HUES64 (cell line): ENCODE data around the gene NDUFAF3. TPM values are rescaled to one million over a fixed set of nuclear protein-coding genes. Genes with fewer than 3 reads are reported as not detected.

Source experiments
- H3K27ac ChIP-seq: 2 replicates; pipeline ENCODE4 v1.7.0; 2013; ENCODE audit warnings: low read depth, low read length, inconsistent platforms
- H3K27me3 ChIP-seq: 2 replicates; pipeline ENCODE4 v1.6.1; 2013; ENCODE audit warnings: mild to moderate bottlenecking, low read length; ENCODE audit not compliant: insufficient read depth
- H3K36me3 ChIP-seq: 2 replicates; pipeline ENCODE4 v1.6.1; 2013; ENCODE audit warnings: mild to moderate bottlenecking, low read length; ENCODE audit not compliant: insufficient read depth
- H3K4me1 ChIP-seq: 2 replicates; pipeline ENCODE4 v1.6.1; 2013; ENCODE audit warnings: mild to moderate bottlenecking, low read length, moderate library complexity; ENCODE audit not compliant: insufficient read depth
- H3K4me3 ChIP-seq: 2 replicates; pipeline ENCODE4 v1.5.1; 2013; ENCODE audit warnings: mild to moderate bottlenecking, low read length, moderate library complexity
- H3K9ac ChIP-seq: 2 replicates; pipeline ENCODE4 v1.6.1; 2013; ENCODE audit warnings: mild to moderate bottlenecking, low read depth, low read length
- H3K9me3 ChIP-seq: 2 replicates; pipeline ENCODE4 v1.6.1; 2013; ENCODE audit warnings: low read depth, low read length; ENCODE audit not compliant: insufficient read depth
- WGBS: fragments of 150-250, 120-280 bp; methylation state at CpG from one replicate; pipeline ENCODE4 v1.1.7; 2013; ENCODE audit warnings: missing lambda C conversion rate; 5-methylcytosine and 5-hydroxymethylcytosine counted together
- polyA plus RNA-seq, 2 experiments: library from polyadenylated mRNA; stranded (reverse); fragments of 50-300 nt; gene quantifications; one replicate each; pipeline ENCODE4 v1.2.3, GENCODE V29; 2013

Gene NDUFAF3, protein sequence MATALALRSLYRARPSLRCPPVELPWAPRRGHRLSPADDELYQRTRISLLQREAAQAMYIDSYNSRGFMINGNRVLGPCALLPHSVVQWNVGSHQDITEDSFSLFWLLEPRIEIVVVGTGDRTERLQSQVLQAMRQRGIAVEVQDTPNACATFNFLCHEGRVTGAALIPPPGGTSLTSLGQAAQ
- polyA plus RNA-seq (2013, experiment 1 of 2), result 25.2 TPM
- polyA plus RNA-seq (2013, experiment 2 of 2), result 35.8 TPM

DNA sequence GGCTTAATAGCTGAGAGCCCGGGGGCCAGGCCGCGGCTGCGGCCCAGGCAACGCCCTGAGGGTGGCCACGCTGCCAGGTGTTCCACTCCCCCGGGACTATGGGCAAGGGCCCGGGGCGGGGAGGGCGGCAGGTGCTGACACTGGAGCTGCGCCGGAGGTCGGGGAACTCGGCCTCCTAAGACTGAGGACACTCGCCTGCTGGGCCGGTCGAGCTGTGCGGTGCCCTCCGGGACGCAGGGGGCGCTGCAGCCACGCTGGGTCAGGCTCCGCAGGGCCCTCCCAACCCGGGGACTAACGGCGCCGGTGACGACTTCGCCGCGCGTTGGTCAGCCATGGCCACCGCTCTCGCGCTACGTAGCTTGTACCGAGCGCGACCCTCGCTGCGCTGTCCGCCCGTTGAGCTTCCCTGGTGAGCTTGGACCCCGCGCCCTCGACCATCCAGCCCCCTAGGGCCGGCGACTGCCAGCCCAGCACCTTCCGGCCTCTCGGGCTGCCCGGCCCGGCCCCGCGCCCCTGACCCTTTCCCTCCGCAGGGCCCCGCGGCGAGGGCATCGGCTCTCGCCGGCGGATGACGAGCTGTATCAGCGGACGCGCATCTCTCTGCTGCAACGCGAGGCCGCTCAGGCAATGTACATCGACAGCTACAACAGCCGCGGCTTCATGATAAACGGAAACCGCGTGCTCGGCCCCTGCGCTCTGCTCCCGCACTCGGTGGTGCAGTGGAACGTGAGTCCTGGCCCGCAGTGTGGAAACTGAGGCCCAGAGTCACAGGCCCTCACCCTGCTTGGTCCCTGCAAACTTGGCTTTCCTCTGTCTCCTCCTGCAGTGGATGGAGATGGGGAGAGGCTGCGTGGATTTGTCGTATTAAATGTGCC lies at the start of gene NDUFAF3:
Gene NDUFAF3 (plus strand): TSS at position 309 of the 875 bp plus-strand sequence. CDS start 24 bp downstream, at position 333.
- Histone ChIP-seq H3K27ac (peak within 1 kb of the TSS; percentile 100), H3K9ac (peak within 1 kb of the TSS; percentile 98), H3K9me3 (no peaks in the 10 kb centered on the region), H3K4me1 (peaks cover 7% of the 10 kb centered on the region; the same call in 1 of the 2 replicates), H3K36me3 (peaks cover 41% of the 10 kb centered on the region), H3K27me3 (no peaks in the 10 kb centered on the region), H3K4me3 (peak within 1 kb of the TSS; percentile 97)
- WGBS, result under 1% methylated on average over 83 of the region's 83 CpGs

DNA sequence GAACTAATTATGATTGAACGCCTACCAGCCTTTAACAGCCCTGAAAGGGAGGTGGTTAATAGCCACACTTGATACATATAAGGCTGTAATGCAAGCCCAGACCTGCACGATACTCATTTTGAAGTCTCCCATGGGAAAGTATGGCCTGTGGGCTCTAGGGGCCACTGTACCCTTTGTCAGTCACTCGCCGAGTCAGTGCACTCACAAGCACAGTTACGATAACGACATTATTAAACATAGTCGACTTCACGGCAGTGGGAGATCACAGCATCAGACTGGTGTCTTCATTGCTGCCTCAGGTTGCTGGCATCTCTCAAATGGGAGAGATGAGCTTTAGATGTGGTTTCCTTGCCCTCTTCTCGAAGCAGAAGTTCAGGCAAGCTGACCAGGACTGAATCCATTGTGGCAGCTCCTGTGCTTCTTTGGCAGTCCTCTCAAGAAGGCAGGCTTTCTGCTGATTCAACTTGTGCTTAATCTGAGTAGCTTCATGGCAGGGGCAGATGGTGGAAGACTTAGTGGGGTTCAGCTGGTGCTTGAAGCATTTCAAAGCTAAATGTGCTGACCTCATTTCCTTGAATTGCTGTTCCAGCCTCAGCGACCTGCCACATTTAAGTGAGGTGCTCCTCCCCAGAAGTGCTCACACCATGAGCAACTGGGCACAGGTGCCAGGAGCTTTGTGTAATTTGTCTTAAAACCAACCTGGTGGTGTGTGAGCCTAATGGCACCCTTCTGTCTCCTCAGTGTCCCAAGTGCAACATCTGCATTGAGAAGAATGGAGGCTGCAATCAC lies 47.7 kb upstream of the NDUFAF3 start:
- Histone ChIP-seq H3K4me3 (no peak overlapping the region), H3K27me3 (no peaks in the 10 kb centered on the region), H3K9ac (no peak overlapping the region), H3K9me3 (no peaks in the 10 kb centered on the region), H3K36me3 (peaks cover 92% of the 10 kb centered on the region), H3K27ac (no peak overlapping the region), H3K4me1 (no peaks in the 10 kb centered on the region)
- 95% methylated on average over 10 of the region's 10 CpGs for WGBS

DNA sequence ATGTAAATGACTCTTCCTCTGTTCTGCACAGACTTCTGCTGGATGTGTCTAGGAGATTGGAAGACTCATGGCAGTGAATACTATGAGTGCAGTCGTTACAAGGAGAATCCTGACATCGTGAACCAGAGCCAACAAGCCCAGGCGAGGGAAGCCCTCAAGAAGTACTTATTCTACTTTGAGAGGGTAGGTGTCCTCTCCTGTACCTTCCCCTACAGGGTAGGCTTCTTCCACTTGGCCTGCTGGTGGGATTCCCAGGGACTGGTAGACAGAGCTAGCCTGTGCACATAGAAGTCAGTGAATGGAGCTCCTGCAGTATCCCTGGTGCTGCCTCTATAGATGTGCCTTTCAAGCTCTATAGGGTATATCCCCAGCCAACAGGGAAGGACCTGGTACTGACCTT lies 42.5 kb upstream of the NDUFAF3 start:
- Histone ChIP-seq H3K36me3 (peaks cover 93% of the 10 kb centered on the region), H3K4me1 (no peaks in the 10 kb centered on the region), H3K4me3 (no peak overlapping the region), H3K27me3 (no peaks in the 10 kb centered on the region), H3K9ac (no peak overlapping the region), H3K27ac (no peak overlapping the region), H3K9me3 (no peaks in the 10 kb centered on the region)
- 87% methylated on average over 3 of the region's 3 CpGs for WGBS

DNA sequence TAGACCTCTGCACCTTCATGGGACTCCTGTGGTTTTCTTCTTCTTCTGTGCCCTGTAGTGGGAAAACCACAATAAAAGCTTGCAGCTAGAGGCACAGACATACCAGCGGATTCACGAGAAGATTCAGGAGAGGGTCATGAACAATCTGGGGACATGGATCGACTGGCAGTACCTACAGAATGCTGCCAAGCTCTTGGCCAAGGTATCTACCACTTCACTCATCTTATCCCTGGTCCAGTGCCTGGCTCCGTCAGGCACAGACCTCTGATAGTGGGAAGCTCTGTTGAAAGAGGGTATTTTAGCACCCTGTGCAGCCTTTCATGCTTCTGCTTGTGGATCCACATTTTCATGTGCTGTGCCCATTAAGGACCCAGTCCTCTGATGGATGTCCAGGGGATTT lies 41.6 kb upstream of the NDUFAF3 start:
- Histone ChIP-seq H3K4me1 (no peaks in the 10 kb centered on the region), H3K27ac (no peak overlapping the region), H3K9ac (no peak overlapping the region), H3K36me3 (peaks cover 93% of the 10 kb centered on the region), H3K27me3 (no peaks in the 10 kb centered on the region), H3K9me3 (no peaks in the 10 kb centered on the region), H3K4me3 (no peak overlapping the region)
- WGBS, result 98% methylated on average over 4 of the region's 4 CpGs

DNA sequence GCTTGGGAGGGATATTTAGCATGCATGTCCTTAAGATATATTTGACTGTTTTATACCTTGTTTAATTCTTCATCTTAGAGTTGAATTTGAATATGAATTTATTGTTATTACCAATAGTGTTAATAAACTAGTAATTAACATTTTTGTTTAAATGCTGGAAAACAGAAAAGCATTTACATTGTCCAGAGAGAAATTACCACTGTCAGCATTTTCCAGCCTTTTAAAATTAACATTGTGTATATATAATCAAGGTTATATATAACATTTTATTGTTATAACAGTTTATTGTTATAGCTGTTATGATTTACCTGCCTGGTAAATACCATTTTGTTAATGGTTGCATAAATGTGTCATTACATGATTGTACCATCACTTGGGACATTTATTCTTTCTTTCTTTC lies 39.9 kb upstream of the NDUFAF3 start:
- Histone ChIP-seq H3K27ac (no peak overlapping the region), H3K36me3 (peaks cover 88% of the 10 kb centered on the region), H3K4me3 (no peak overlapping the region), H3K4me1 (no peaks in the 10 kb centered on the region), H3K9me3 (no peaks in the 10 kb centered on the region), H3K9ac (no peak overlapping the region), H3K27me3 (no peaks in the 10 kb centered on the region)

DNA sequence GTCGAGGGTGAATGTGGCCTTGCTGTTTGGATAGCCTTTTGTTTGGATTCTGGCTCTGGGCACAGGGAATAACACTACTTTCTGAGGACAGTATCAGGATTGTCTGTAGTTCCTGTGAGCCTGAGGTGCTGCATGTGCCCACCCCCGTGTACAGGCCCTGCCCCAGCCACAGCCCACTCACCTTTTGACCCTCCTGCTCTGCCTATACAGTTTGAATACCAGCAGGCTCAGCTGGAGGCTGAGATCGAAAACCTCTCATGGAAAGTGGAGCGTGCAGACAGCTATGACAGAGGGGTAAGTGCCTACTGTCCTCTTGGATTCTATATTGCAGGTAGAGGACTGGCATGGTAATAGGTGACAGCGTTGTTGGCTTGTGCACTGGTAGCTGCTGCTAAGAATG lies 39.2 kb upstream of the NDUFAF3 start:
- H3K27me3 ChIP-seq, result no peaks in the 10 kb centered on the region
- H3K27ac ChIP-seq, result no peak overlapping the region
- WGBS, result 91% methylated on average over 5 of the region's 5 CpGs
- H3K9ac ChIP-seq, result no peak overlapping the region
- no peaks in the 10 kb centered on the region for H3K9me3 ChIP-seq
- H3K36me3 ChIP-seq, result peaks cover 82% of the 10 kb centered on the region
- no peak overlapping the region for H3K4me3 ChIP-seq
- H3K4me1 ChIP-seq, result no peaks in the 10 kb centered on the region

DNA sequence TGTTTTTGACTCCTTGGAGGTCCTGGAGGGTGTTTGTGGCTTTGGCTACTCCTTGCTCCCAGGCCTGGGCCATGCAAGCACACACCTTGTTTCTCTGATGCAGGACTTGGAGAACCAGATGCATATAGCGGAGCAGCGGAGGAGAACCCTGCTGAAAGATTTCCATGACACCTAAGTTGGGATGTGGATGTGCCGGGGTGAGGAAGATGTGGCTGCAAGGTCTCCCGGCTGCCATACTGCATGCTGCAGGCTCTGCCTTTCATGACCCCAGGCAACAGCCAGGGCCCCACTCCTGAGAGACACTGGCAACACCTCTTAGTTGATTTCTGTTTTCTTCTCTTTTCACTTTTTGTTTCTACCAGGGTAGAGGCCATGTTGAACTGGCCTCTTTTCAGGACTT lies 38.8 kb upstream of the NDUFAF3 start:
- Histone ChIP-seq H3K4me1 (no peaks in the 10 kb centered on the region), H3K27me3 (no peaks in the 10 kb centered on the region), H3K4me3 (no peak overlapping the region), H3K9ac (no peak overlapping the region), H3K36me3 (peaks cover 78% of the 10 kb centered on the region), H3K27ac (no peak overlapping the region), H3K9me3 (no peaks in the 10 kb centered on the region)
- WGBS, result 93% methylated on average over 4 of the region's 4 CpGs

DNA sequence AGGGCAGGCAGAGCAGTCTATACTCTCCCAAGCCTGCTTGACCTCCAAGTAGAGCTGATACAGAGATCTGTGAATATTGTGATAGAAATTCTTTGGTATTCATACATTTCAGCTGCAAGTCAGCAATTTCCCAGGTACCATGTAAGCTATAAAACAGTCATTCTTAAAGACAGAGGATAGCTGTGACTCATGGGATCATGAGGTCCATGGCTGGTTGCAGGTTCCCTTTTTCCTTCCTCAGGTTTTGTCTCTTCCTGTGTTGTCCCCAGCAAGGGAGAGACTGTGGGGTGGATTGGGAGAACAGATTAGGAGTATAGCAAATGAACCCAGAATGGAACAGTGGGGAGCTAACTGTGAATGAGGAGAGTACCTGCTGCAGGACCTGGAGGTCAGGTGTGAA lies 37.3 kb upstream of the NDUFAF3 start:
- Histone ChIP-seq H3K4me3 (no peak overlapping the region), H3K9me3 (no peaks in the 10 kb centered on the region), H3K4me1 (peaks cover 6% of the 10 kb centered on the region; the same call in 1 of the 2 replicates), H3K27me3 (no peaks in the 10 kb centered on the region), H3K27ac (no peak overlapping the region), H3K9ac (no peak overlapping the region), H3K36me3 (peaks cover 66% of the 10 kb centered on the region)

DNA sequence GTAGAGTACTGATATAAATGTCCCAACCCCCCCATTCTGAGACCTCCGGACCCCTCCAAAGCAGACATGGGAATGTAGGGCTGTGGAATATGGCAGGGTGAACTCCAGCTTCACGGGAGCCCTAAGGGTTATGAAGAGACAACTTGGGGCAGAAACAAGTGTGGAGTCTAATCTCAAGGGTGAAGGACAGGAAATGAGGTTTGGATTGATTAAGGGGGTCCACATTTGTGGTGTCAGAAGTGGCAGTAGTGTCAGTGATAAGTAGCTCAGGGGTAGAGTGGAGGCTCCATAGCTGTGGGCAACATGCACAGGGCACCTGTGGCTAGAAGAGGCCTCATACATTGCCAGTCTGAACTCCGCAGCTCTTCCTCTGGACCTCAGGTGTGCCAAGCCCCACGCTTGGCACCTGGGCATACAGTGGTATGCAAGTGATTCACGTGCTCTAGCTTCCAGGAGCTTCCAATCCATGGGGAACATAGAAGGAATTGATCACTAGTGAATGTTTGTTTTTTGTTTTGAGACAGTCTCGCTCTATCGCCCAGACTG lies 36.0 kb upstream of the NDUFAF3 start:
- Histone ChIP-seq H3K9ac (no peak overlapping the region), H3K27ac (no peak overlapping the region), H3K4me1 (peaks cover 6% of the 10 kb centered on the region), H3K27me3 (no peaks in the 10 kb centered on the region), H3K36me3 (peaks cover 55% of the 10 kb centered on the region), H3K9me3 (no peaks in the 10 kb centered on the region), H3K4me3 (no peak overlapping the region)
- WGBS, result 94% methylated on average over 7 of the region's 7 CpGs

DNA sequence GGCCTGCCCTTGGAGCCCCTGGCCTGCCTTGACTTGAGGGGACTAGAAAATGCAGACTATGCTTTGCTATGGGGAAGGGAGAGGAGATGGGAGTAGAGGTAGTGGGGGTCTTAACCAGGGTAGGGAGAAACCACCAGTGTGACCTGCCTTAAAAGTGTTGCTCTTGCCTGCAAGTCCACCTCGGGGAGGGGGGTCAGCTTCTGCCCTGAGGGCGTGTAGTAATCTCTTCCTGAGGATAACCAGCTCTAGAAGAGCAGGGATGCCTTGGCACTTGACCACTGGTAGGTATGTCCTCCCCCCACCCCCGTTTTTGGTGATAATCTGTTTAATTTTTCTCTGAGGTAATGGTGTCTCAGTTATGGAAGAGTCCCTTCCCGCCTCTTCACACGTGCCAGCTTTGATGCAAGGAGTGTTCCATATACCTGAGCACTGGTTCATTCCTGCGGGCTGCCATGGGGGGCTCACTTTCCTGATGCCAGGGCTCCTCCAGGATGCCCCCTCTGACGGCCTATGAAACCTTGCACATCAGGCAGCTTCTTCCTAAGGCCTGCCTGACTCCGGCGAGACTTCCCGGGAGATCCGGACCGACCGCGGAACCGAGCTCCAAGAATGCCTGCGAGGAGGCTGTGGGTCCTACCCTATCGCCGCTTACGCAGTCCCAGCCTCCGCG lies 32.7 kb upstream of the NDUFAF3 start:
- WGBS, result 8% methylated on average over 21 of the region's 21 CpGs
- peak overlapping the region; percentile 89 for H3K4me3 ChIP-seq
- H3K4me1 ChIP-seq, result peaks cover 11% of the 10 kb centered on the region
- H3K27me3 ChIP-seq, result no peaks in the 10 kb centered on the region
- H3K27ac ChIP-seq, result peak overlapping the region; percentile 88
- peaks cover 21% of the 10 kb centered on the region for H3K36me3 ChIP-seq
- H3K9ac ChIP-seq, result peak overlapping the region; percentile 90
- H3K9me3 ChIP-seq, result no peaks in the 10 kb centered on the region
